Mesothelial cell of epicardium (in vitro differentiated cells): Measurements from ENCODE around the gene CARD18. TPM values are rescaled to one million over a fixed set of nuclear protein-coding genes. Genes with fewer than 3 reads are reported as not detected.

Experiments used
- DNase-seq, 2 experiments: peaks; one replicate each; pipeline ENCODE4 v3.0.0; 2021; ENCODE audit warnings: low spot score in 2 of 2; ENCODE audit not compliant: unreplicated experiment in 2 of 2
- H3K27ac Mint-ChIP-seq: 2 replicates; pipeline ENCODE4 v1.8.0; 2021; ENCODE audit warnings: mixed read lengths
- H3K27me3 Mint-ChIP-seq: 2 replicates; pipeline ENCODE4 v1.8.0; 2021; ENCODE audit warnings: low read depth, mixed read lengths
- H3K36me3 Mint-ChIP-seq: 2 replicates; pipeline ENCODE4 v1.8.0; 2021; ENCODE audit warnings: mixed read lengths
- H3K4me1 Mint-ChIP-seq: 2 replicates; pipeline ENCODE4 v1.8.0; 2021; ENCODE audit warnings: mixed read lengths
- H3K4me3 Mint-ChIP-seq: 2 replicates; pipeline ENCODE4 v1.8.0; 2021; ENCODE audit warnings: mild to moderate bottlenecking, moderate library complexity, mixed read lengths
- H3K9me3 Mint-ChIP-seq: 2 replicates; pipeline ENCODE4 v1.8.0; 2021; ENCODE audit warnings: mixed read lengths
- CTCF ChIP-seq: fragments of 200-600 bp; sonication (generic); IDR thresholded peaks from one replicate; pipeline ENCODE4 v1.5.0; 2021; ENCODE audit warnings: antibody characterized with exemption; ENCODE audit not compliant: unreplicated experiment
- total RNA-seq: library from RNA; stranded (reverse); gene quantifications from 3 replicates; pipeline ENCODE4 v1.2.1, GENCODE V29; 2021

Gene CARD18
- total RNA-seq, 1 donor from 2014 or later = not detected

- no peak overlapping the region for H3K4me3 Mint-ChIP-seq
- peaks cover 3% of the 10 kb centered on the region for H3K4me1 Mint-ChIP-seq
- H3K9me3 Mint-ChIP-seq = peaks cover 32% of the 10 kb centered on the region
- H3K36me3 Mint-ChIP-seq = peaks cover 6% of the 10 kb centered on the region
- no peak for TF ChIP-seq CTCF
- DNase-seq = no peak
- no peaks in the 10 kb centered on the region for H3K27me3 Mint-ChIP-seq
- H3K27ac Mint-ChIP-seq = peak overlapping the region; percentile 62
Measured at GRCh38 chr11:105137286-105137685, 2.3 kb downstream of the CARD18 start.

- Mint-ChIP-seq H3K36me3 (peaks cover 12% of the 10 kb centered on the region), H3K27me3 (no peaks in the 10 kb centered on the region), H3K4me1 (peaks cover 3% of the 10 kb centered on the region), H3K4me3 (no peak overlapping the region), H3K27ac (no peak overlapping the region), H3K9me3 (peaks cover 38% of the 10 kb centered on the region)
- no peak for TF ChIP-seq CTCF
- DNase-seq = no peak
Measured at GRCh38 chr11:105135883-105136282, 3.7 kb downstream of the CARD18 start.

- no peak overlapping the region for H3K27ac Mint-ChIP-seq
- no peak for DNase-seq
- H3K4me1 Mint-ChIP-seq = peaks cover 3% of the 10 kb centered on the region
- peaks cover 20% of the 10 kb centered on the region for H3K36me3 Mint-ChIP-seq
- TF ChIP-seq CTCF = no peak
- H3K4me3 Mint-ChIP-seq = no peak overlapping the region
- H3K27me3 Mint-ChIP-seq = no peaks in the 10 kb centered on the region
- H3K9me3 Mint-ChIP-seq = peaks cover 54% of the 10 kb centered on the region
Measured at GRCh38 chr11:105132716-105133511, 6.7 kb downstream of the CARD18 start.

GRCh38 chr11:105130189-105130813 is 9.3 kb downstream of the CARD18 start:
- no peaks in the 10 kb centered on the region for H3K27me3 Mint-ChIP-seq
- H3K27ac Mint-ChIP-seq = no peak overlapping the region
- TF ChIP-seq CTCF = no peak
- H3K36me3 Mint-ChIP-seq = peaks cover 26% of the 10 kb centered on the region
- H3K4me1 Mint-ChIP-seq = no peaks in the 10 kb centered on the region
- no peak overlapping the region for H3K4me3 Mint-ChIP-seq
- no peak for DNase-seq
- peaks cover 56% of the 10 kb centered on the region for H3K9me3 Mint-ChIP-seq

- Mint-ChIP-seq H3K27ac (no peak overlapping the region), H3K4me1 (peaks cover 6% of the 10 kb centered on the region), H3K9me3 (peaks cover 33% of the 10 kb centered on the region), H3K36me3 (peaks cover 18% of the 10 kb centered on the region), H3K27me3 (no peaks in the 10 kb centered on the region), H3K4me3 (no peak overlapping the region)
- no peak for TF ChIP-seq CTCF
- no peak for DNase-seq
Measured at GRCh38 chr11:105124756-105125155, 14.8 kb downstream of the CARD18 start.
